Stimulated activated CD8-positive, alpha-beta memory T cell treated with anti-CD3 and anti-CD28 coated beads, Interleukin-2, amount 100 ng/mL, for 48 hours (primary cell): ENCODE data around the gene FAM171A1.
"Not testable (repeated sequence)": the region's sequence is repeated elsewhere in the genome, so short reads cannot be mapped to it uniquely, and the experiment has no call there.

Experiments
- DNase-seq, 2 donors: peaks; one replicate each; pipeline ENCODE4 v3.0.0-alpha.2; 2020; ENCODE audit warnings: low read depth in 2 of 2

The FAM171A1 gene

GRCh38 chr10:15320118-15320517, 51.0 kb downstream of the FAM171A1 start:
- DNase-seq: no peak

- no peak for DNase-seq
Observed at GRCh38 chr10:15316871-15317464, 54.1 kb downstream of the FAM171A1 start.

GRCh38 chr10:15316145-15316544, 54.9 kb downstream of the FAM171A1 start:
- no peak for DNase-seq

- DNase-seq: no peak
Observed at GRCh38 chr10:15315286-15315685, 55.8 kb downstream of the FAM171A1 start.

GRCh38 chr10:15314482-15315045, 56.5 kb downstream of the FAM171A1 start:
- DNase-seq: no peak

GRCh38 chr10:15313843-15314242, 57.2 kb downstream of the FAM171A1 start:
- no peak for DNase-seq

GRCh38 chr10:15313047-15313446, 58.0 kb downstream of the FAM171A1 start:
- no peak for DNase-seq

- DNase-seq: no peak
Observed at GRCh38 chr10:15311569-15312280, 59.4 kb downstream of the FAM171A1 start.

GRCh38 chr10:15310776-15311568, 60.1 kb downstream of the FAM171A1 start:
- DNase-seq: no peak

GRCh38 chr10:15309221-15309620, 61.9 kb downstream of the FAM171A1 start:
- no peak for DNase-seq

- no peak for DNase-seq
Observed at GRCh38 chr10:15306735-15307280, 64.3 kb downstream of the FAM171A1 start.

GRCh38 chr10:15305634-15306033, 65.5 kb downstream of the FAM171A1 start:
- no peak for DNase-seq

- DNase-seq: no peak
Observed at GRCh38 chr10:15305161-15305560, 65.9 kb downstream of the FAM171A1 start.

GRCh38 chr10:15302188-15302956, 68.7 kb downstream of the FAM171A1 start:
- DNase-seq: not testable (repeated sequence)

- DNase-seq: no peak
Observed at GRCh38 chr10:15300697-15301096, 70.4 kb downstream of the FAM171A1 start.

GRCh38 chr10:15300145-15300544, 70.9 kb downstream of the FAM171A1 start:
- DNase-seq: no peak

- DNase-seq: no peak
Observed at GRCh38 chr10:15296701-15297100, 74.4 kb downstream of the FAM171A1 start.

- no peak for DNase-seq
Observed at GRCh38 chr10:15295537-15296325, 75.4 kb downstream of the FAM171A1 start.

- DNase-seq: no peak
Observed at GRCh38 chr10:15293862-15294842, 76.9 kb downstream of the FAM171A1 start.
